GM06990 (cell line): ENCODE measurements around the gene ZBBX.

ENCODE experiments used
- DNase-seq: peaks from one replicate; pipeline ENCODE4 v3.0.0-alpha.2; 2011; ENCODE audit not compliant: insufficient read length; ENCODE audit errors: extremely low read depth
- H3K27me3 ChIP-seq: replicated peaks from 2 replicates; pipeline ENCODE4 v1.6.0; 2011; ENCODE audit warnings: low read length; ENCODE audit not compliant: control insufficient read depth, insufficient read depth
- H3K36me3 ChIP-seq: 2 replicates; pipeline ENCODE4 v1.5.1; 2011; ENCODE audit warnings: low read length; ENCODE audit not compliant: control insufficient read depth, insufficient read depth
- H3K4me3 ChIP-seq: replicated peaks from 2 replicates; pipeline ENCODE4 v1.5.1; 2011; ENCODE audit warnings: low read depth, mild to moderate bottlenecking, control low read depth, low read length
- TF ChIP-seq, protein P1 (sequence below): IDR thresholded peaks from 2 replicates; pipeline ENCODE4 v1.5.1; 2011; ENCODE audit warnings: low read length, control low read depth, mild to moderate bottlenecking, inconsistent platforms; ENCODE audit not compliant: insufficient read depth, poor library complexity, severe bottlenecking

The ZBBX gene

DNA sequence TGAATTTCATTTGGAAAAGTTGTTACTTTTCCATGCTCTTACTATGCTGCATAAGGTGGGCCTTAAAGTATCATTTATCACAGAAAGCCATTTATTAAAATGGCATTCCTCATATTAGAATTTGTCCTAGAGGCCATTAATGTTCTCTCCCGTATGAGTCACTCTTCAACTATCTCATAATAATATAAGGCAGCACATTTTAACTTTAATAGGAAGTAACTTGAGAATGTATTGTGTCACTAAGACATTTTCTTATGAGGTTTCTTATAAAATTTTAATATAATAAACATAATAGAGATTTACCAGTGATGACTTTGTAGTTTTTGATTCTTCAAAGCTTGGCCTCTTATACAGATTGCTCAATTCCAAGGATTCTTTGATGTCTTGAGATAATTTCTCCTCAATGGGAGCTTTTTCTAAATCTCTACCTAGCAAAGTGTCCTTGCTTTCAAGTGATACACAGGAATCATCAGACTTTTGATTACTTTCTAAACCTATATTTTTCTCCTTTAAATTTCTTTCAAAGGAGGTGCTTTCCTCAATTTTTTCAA, 74.7 kb downstream of the ZBBX start:
- H3K36me3 ChIP-seq, result no peaks in the 10 kb centered on the region
- DNase-seq, result no peak
- TF ChIP-seq, protein P1, sequence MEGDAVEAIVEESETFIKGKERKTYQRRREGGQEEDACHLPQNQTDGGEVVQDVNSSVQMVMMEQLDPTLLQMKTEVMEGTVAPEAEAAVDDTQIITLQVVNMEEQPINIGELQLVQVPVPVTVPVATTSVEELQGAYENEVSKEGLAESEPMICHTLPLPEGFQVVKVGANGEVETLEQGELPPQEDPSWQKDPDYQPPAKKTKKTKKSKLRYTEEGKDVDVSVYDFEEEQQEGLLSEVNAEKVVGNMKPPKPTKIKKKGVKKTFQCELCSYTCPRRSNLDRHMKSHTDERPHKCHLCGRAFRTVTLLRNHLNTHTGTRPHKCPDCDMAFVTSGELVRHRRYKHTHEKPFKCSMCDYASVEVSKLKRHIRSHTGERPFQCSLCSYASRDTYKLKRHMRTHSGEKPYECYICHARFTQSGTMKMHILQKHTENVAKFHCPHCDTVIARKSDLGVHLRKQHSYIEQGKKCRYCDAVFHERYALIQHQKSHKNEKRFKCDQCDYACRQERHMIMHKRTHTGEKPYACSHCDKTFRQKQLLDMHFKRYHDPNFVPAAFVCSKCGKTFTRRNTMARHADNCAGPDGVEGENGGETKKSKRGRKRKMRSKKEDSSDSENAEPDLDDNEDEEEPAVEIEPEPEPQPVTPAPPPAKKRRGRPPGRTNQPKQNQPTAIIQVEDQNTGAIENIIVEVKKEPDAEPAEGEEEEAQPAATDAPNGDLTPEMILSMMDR, result no peak
- H3K27me3 ChIP-seq, result no peaks in the 10 kb centered on the region
- H3K4me3 ChIP-seq, result no peak overlapping the region

DNA sequence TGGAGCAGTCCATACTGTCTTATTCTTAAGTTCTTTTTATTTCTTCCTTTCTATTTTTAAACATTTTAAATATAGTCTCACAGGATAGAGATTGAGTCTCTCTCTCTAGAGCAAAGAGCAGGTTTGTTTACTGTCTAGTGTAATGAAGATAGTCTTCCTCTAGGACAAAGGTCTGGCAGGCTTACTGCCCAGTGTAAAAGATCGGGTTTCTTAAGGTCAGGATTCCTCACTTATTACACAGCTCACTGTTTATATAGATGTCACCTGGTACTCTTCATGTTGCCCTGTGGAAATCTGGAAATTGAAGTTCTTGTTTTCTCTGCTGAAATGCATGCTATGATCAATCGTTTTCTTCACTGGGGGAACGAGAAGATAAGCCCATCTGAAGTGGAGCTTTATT, 76.0 kb downstream of the ZBBX start:
- DNase-seq, result no peak
- no peaks in the 10 kb centered on the region for H3K36me3 ChIP-seq

DNA sequence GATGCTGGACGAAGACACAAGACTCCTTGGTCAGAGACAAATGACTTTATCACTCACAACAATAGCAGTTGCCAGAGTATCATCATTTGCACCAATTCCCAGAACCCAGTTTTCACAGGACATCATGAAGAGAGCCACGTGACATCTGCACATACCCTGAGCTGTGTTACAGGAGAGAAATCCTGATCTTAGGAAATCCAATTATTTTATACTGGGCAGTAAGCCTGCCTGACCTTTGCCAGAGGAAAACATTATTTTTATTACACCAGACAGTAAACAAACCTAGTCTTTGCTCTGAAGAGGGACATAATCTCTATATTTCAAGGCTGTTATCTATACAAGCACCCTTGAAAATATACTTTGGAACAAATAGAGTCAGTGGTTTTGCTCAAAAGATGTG, 77.4 kb downstream of the ZBBX start:
- no peaks in the 10 kb centered on the region for H3K27me3 ChIP-seq
- TF ChIP-seq, protein P1, result no peak
- no peak overlapping the region for H3K4me3 ChIP-seq
- DNase-seq, result no peak
- H3K36me3 ChIP-seq, result no peaks in the 10 kb centered on the region

More for the DNA sequence above, 76.0 kb downstream of the ZBBX start:
- TF ChIP-seq, protein P1, result no peak
- Histone ChIP-seq H3K27me3 (no peaks in the 10 kb centered on the region), H3K4me3 (no peak overlapping the region)

DNA sequence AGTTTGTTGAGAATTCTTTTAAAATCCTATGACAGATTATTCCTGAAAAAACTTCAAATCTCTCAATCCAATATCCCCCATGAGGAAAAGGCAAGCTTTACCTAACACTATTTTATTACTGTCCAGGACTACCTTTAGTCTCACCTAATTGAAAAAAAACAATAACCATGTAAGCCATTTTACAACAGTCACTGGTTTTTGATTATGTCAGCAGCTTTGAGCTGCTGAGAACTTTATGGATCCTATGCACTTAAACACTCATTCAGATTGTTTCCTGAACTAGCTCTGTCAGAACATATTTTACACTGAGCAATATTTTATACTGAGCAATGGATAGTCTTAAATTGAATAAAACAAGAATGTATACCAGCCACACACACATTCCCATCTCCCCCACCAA, 79.9 kb downstream of the ZBBX start:
- Histone ChIP-seq H3K27me3 (no peaks in the 10 kb centered on the region), H3K36me3 (no peaks in the 10 kb centered on the region), H3K4me3 (no peak overlapping the region)
- TF ChIP-seq, protein P1, result no peak
- no peak for DNase-seq

DNA sequence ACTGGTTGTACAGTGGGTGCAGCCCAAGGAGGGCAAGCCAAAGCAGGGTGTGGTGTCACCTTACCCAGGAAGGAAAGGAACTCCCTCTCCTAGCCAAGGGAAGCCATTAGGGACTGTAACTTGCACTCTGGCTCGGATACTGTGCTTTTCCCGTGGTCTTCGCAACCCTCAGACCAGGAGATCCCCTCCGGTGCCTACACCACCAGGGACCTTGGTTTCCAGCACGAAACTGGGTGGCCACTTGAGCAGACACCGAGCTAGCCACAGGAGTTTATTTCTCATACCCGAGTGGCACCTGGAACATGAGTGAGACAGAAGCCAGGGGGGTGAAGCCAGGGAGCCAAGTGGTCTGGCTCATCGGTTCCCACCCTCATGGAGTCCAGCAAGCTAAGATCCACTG, 90.7 kb downstream of the ZBBX start:
- no peaks in the 10 kb centered on the region for H3K36me3 ChIP-seq
- DNase-seq, result no peak
- no peak overlapping the region for H3K4me3 ChIP-seq
- TF ChIP-seq, protein P1, result no peak
- no peaks in the 10 kb centered on the region for H3K27me3 ChIP-seq

DNA sequence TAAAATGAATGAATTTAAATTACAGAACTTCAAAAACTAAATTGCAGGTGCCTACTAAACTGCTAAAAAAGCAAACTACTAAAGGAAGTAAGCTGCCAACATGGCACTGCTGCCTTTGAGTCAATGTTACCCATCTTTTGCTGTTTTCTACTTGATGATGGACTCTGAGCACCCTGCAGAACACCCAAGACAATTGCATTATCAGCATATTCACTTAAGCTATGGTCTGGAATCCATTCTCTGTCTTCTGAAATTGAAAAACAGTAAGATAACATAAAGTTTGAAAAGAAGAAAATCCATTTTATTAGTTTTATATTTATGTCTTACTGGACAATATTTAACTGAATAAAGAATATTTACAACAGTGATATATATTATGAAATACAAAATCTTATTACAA, 91.4 kb downstream of the ZBBX start:
- H3K27me3 ChIP-seq, result no peaks in the 10 kb centered on the region
- H3K36me3 ChIP-seq, result no peaks in the 10 kb centered on the region

More for the DNA sequence above, 91.4 kb downstream of the ZBBX start:
- DNase-seq, result no peak
- H3K4me3 ChIP-seq, result no peak overlapping the region
- TF ChIP-seq, protein P1, result no peak
